HG02623 (cell line): ENCODE results near the gene RAB40B.

Experiments
- ATAC-seq: cut with Tn5 transposase; IDR thresholded peaks from one replicate; pipeline ENCODE4 v1.9.1; 2021; ENCODE audit warnings: moderate library complexity; ENCODE audit not compliant: unreplicated experiment

RAB40B gene

GRCh38 chr17:82623707-82624106, 74.8 kb downstream of the RAB40B start:
- no peak for ATAC-seq

- ATAC-seq = no peak
Measured at GRCh38 chr17:82619641-82620040, 78.9 kb downstream of the RAB40B start.

GRCh38 chr17:82619211-82619610, 79.3 kb downstream of the RAB40B start:
- ATAC-seq = no peak

GRCh38 chr17:82616021-82616711, 82.3 kb downstream of the RAB40B start:
- no peak for ATAC-seq

GRCh38 chr17:82615084-82616020, 83.1 kb downstream of the RAB40B start:
- ATAC-seq = no peak

- ATAC-seq = no peak
Measured at GRCh38 chr17:82614095-82614631, 84.3 kb downstream of the RAB40B start.

- ATAC-seq = no peak
Measured at GRCh38 chr17:82613283-82614094, 85.0 kb downstream of the RAB40B start.

- ATAC-seq = no peak
Measured at GRCh38 chr17:82611140-82612058, 87.1 kb downstream of the RAB40B start.

- no peak for ATAC-seq
Measured at GRCh38 chr17:82609655-82610054, 88.8 kb downstream of the RAB40B start.

GRCh38 chr17:82608816-82609215, 89.7 kb downstream of the RAB40B start:
- ATAC-seq = no peak

- no peak for ATAC-seq
Measured at GRCh38 chr17:82605939-82606600, 92.4 kb downstream of the RAB40B start.
